GM12892 (cell line): Measurements from ENCODE around the gene ZAR1L.

Experiments used
- POLR2A ChIP-seq: IDR thresholded peaks from 2 replicates; pipeline ENCODE4 v1.6.1; 2011; ENCODE audit warnings: low read depth, low read length, control low read depth
- POLR2AphosphoS5 ChIP-seq: IDR thresholded peaks from 2 replicates; pipeline ENCODE4 v1.6.1; 2011; ENCODE audit warnings: low read depth, low read length, control low read depth

DNA sequence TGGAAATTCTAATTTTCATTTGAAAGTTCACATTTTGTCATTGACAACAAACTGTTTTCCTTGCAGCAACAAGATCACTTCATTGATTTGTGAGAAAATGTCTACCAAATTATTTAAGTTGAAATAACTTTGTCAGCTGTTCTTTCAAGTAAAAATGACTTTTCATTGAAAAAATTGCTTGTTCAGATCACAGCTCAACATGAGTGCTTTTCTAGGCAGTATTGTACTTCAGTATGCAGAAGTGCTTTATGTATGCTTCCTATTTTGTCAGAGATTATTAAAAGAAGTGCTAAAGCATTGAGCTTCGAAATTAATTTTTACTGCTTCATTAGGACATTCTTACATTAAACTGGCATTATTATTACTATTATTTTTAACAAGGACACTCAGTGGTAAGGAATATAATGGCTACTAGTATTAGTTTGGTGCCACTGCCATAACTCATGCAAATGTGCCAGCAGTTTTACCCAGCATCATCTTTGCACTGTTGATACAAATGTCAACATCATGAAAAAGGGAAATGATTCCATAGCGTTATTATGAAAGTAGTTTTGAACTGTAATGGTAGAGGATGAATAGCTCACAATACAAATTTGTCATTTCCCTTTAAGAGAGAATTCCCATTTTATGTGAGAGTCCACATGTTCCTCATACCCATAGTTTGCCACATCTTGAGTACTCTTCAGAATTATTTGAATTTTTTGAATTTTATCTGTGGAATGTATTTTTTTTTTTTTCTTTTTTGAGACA is 2.7 kb upstream of the ZAR1L start:
- TF ChIP-seq POLR2AphosphoS5 (no peak), POLR2A (no peak)
